C4-2B (cell line): ENCODE results near the gene RPTOR.

Source experiments
- ZFX ChIP-seq: fragments of 450-650 bp; IDR thresholded peaks from 2 replicates; pipeline ENCODE4 v1.6.1; 2017
- TF ChIP-seq, protein P1 (sequence below): fragments of 450-650 bp; conservative IDR thresholded peaks from 2 replicates; pipeline ENCODE4 v1.5.1; 2017; ENCODE audit warnings: mild to moderate bottlenecking

DNA sequence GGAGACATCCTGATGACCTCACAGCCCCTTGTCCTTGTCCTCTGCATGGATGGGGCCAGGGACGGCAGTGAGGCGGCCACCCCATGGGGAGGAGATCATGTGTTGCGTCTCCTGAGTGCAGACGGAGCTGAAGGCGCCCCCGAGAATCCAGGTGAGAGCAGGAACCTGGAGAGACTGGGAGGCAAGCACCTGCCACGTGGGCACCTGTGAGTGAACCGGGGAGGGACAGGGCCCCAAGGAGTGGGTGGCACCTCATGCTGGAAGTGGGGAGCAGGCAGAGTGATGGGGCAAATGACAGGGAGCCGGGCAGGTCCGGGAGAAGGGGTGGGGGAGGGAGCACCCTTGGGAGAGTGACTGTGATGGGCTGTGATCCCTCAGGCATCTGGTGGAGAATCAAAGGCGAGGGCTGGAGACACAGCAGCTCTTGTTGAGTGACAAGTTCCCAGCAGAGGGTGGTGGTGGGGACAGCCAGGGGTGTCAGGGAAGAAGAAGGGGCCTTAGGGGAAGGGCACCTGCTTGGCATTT is 272.7 kb downstream of the RPTOR start:
- TF ChIP-seq, protein P1, sequence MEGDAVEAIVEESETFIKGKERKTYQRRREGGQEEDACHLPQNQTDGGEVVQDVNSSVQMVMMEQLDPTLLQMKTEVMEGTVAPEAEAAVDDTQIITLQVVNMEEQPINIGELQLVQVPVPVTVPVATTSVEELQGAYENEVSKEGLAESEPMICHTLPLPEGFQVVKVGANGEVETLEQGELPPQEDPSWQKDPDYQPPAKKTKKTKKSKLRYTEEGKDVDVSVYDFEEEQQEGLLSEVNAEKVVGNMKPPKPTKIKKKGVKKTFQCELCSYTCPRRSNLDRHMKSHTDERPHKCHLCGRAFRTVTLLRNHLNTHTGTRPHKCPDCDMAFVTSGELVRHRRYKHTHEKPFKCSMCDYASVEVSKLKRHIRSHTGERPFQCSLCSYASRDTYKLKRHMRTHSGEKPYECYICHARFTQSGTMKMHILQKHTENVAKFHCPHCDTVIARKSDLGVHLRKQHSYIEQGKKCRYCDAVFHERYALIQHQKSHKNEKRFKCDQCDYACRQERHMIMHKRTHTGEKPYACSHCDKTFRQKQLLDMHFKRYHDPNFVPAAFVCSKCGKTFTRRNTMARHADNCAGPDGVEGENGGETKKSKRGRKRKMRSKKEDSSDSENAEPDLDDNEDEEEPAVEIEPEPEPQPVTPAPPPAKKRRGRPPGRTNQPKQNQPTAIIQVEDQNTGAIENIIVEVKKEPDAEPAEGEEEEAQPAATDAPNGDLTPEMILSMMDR: no peak
- no peak for TF ChIP-seq ZFX
